ENCODE data around the gene POC1A. TPM values are rescaled to one million over a fixed set of nuclear protein-coding genes. Genes with fewer than 3 reads are reported as not detected.

The POC1A gene
- total and polyA plus RNA-seq, 2 donors (not counting 1 experiment from before 2014, with no cell fraction given), result 1.7 to 2.8 TPM

DNA sequence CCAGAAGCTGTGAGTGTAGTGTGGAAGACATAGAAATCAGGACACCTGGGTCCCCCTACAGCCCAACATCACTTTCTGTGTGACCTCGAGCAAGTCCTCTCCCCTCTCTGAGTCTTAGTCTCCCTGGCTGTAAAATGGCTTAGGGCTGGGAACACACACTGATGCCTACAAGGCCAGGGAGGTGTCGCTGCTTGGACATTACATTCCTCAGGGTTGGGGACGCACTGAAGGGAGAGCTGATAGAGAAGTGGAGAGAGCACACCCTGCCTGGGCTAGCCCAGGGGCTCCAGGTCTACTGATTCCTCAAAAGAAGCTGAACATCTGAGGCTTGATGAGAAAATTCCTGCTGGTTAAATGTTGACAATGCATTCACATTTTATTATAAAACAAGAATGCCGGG lies 37.4 kb upstream of the POC1A start:
- POLR2A ChIA-PET, result no interaction called here
- H3K4me1 ChIP-seq (ENCODE audit: control insufficient read depth in 2 of 2, insufficient read depth in 2 of 2, low read length in 2 of 2), result peaks cover 0 to 6% of the 10 kb centered on the region in 2 donors
- no peaks in the 10 kb centered on the region for H3K27me3 ChIP-seq (replicated peaks in 1 of 4; ENCODE audit: control extremely low read depth in 1 of 4, control insufficient read depth in 3 of 4, insufficient read depth in 4 of 4, low read length in 3 of 4)
- intact Hi-C loops (cut with micrococcal nuclease), result no loop called here
- ATAC-seq (ENCODE audit: low read depth) (no peak), DNase-seq (no peak)
- CTCF ChIA-PET, result interaction anchor here (1.2 kb wide), 1 partner anchor 148 kb away, joined by 3 read pairs; no protein-coding TSS in a partner anchor
- no peak overlapping the region for H3K27ac Mint-ChIP-seq
- 93% methylated on average over 2 of the region's 4 CpGs for WGBS (ENCODE audit: insufficient coverage)
- no peaks in the 10 kb centered on the region for H3K36me3 ChIP-seq (replicated peaks in 1 of 2; ENCODE audit: control extremely low read depth in 1 of 2, control insufficient read depth in 1 of 2, extremely low read depth in 1 of 2, insufficient read depth in 2 of 2, low read length in 1 of 2)
- H3K27me3 Mint-ChIP-seq, result no peaks in the 10 kb centered on the region
- no peaks in the 10 kb centered on the region for H3K9me3 Mint-ChIP-seq (ENCODE audit: insufficient read depth)
- H3K79me2 ChIP-seq (ENCODE audit: control insufficient read depth, insufficient read depth, low read length), result no peaks in the 10 kb centered on the region
- H2AFZ ChIP-seq (ENCODE audit: insufficient read depth, low read depth, low read length, poor library complexity, severe bottlenecking), result no peak overlapping the region
- no peak overlapping the region for H3K4me2 ChIP-seq (replicated peaks; ENCODE audit: low read depth, low read length, poor library complexity, severe bottlenecking)
- no peak for TF ChIP-seq EZH2 (IDR thresholded peaks at IDR 0.05; ENCODE audit: borderline replicate concordance, insufficient read depth, low read depth, low read length, poor library complexity, severe bottlenecking)
- TF ChIP-seq, protein P1, sequence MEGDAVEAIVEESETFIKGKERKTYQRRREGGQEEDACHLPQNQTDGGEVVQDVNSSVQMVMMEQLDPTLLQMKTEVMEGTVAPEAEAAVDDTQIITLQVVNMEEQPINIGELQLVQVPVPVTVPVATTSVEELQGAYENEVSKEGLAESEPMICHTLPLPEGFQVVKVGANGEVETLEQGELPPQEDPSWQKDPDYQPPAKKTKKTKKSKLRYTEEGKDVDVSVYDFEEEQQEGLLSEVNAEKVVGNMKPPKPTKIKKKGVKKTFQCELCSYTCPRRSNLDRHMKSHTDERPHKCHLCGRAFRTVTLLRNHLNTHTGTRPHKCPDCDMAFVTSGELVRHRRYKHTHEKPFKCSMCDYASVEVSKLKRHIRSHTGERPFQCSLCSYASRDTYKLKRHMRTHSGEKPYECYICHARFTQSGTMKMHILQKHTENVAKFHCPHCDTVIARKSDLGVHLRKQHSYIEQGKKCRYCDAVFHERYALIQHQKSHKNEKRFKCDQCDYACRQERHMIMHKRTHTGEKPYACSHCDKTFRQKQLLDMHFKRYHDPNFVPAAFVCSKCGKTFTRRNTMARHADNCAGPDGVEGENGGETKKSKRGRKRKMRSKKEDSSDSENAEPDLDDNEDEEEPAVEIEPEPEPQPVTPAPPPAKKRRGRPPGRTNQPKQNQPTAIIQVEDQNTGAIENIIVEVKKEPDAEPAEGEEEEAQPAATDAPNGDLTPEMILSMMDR (IDR thresholded peaks at IDR 0.05), result no peak
- no peak overlapping the region for H3K4me3 ChIP-seq (ENCODE audit: control extremely low read depth in 1 of 5, extremely low read depth in 1 of 5, insufficient read depth in 1 of 5, low read depth in 2 of 5, low read length in 4 of 5)
- no peak overlapping the region for H3K27ac ChIP-seq (ENCODE audit: low read length in 2 of 2)
- H3K4me1 Mint-ChIP-seq, result peaks cover 8% of the 10 kb centered on the region
- no peaks in the 10 kb centered on the region for H3K9me3 ChIP-seq (ENCODE audit: control extremely low read depth in 1 of 3, control insufficient read depth in 2 of 3, insufficient read depth in 1 of 3, low read length in 2 of 3)
- no peak overlapping the region for H3K9ac ChIP-seq (ENCODE audit: low read length)
- no peaks in the 10 kb centered on the region for H4K20me1 ChIP-seq (ENCODE audit: control insufficient read depth, insufficient read depth, low read length, poor library complexity, severe bottlenecking)
- no peak overlapping the region for H3K4me3 Mint-ChIP-seq

DNA sequence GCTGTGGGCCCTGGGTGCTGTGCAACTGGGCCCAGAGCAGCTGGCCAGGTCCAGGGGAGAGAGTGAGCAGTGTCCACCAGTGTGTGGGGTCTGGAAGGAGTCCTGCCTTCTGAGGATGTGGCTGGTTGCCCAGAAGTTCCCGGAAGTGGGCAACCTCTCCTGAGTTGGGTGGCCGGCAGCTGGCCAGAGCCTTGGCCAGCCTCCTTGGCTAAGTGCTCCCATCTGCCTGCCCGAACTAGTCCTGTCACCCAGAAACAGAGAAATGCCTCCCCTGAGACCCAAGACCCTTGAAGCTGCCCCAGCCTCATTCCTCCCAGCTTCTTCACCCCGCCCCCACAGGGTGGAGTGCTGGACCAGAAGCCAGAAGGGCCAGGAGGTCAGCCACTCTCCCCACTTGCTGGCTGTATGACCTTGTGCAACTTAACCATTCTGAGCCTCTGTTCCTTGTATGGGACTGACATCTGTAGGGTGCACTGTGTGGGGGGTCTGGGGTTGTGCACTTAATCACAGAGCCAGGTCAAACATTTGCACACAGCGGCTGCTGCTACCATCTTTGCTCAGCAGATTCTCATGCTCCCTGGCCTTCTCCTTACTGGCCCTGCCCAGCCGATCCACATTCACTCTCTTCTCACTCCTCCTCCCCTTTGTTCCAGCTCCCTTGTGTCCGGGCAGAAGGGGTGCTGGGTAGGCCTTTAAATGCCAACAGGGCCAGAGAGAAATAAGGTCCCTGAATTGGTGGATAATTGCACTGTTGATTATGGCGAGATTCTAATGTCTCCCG lies 36.3 kb upstream of the POC1A start:
- no peaks in the 10 kb centered on the region for H4K20me1 ChIP-seq (ENCODE audit: control insufficient read depth, insufficient read depth, low read length, poor library complexity, severe bottlenecking)
- ATAC-seq (ENCODE audit: low read depth), result no peak
- H3K79me2 ChIP-seq (ENCODE audit: control insufficient read depth, insufficient read depth, low read length), result no peaks in the 10 kb centered on the region
- CTCF ChIA-PET, result no interaction called here
- no peak overlapping the region for H3K4me3 Mint-ChIP-seq
- DNase-seq, result no peak
- H3K27ac Mint-ChIP-seq, result no peak overlapping the region
- no peak overlapping the region for H3K4me2 ChIP-seq (replicated peaks; ENCODE audit: low read depth, low read length, poor library complexity, severe bottlenecking)
- no peaks in the 10 kb centered on the region for H3K9me3 ChIP-seq (ENCODE audit: control extremely low read depth in 1 of 3, control insufficient read depth in 2 of 3, insufficient read depth in 1 of 3, low read length in 2 of 3)
- no peak overlapping the region for H3K4me3 ChIP-seq (ENCODE audit: control extremely low read depth in 1 of 5, extremely low read depth in 1 of 5, insufficient read depth in 1 of 5, low read depth in 2 of 5, low read length in 4 of 5)
- TF ChIP-seq, protein P1 (IDR thresholded peaks at IDR 0.05), result no peak
- TF ChIP-seq EZH2 (IDR thresholded peaks at IDR 0.05; ENCODE audit: borderline replicate concordance, insufficient read depth, low read depth, low read length, poor library complexity, severe bottlenecking), result no peak
- no peak overlapping the region for H3K27ac ChIP-seq (ENCODE audit: low read length in 2 of 2)
- no peaks in the 10 kb centered on the region for H3K27me3 ChIP-seq (replicated peaks in 1 of 4; ENCODE audit: control extremely low read depth in 1 of 4, control insufficient read depth in 3 of 4, insufficient read depth in 4 of 4, low read length in 3 of 4)
- no peaks in the 10 kb centered on the region for H3K36me3 ChIP-seq (replicated peaks in 1 of 2; ENCODE audit: control extremely low read depth in 1 of 2, control insufficient read depth in 1 of 2, extremely low read depth in 1 of 2, insufficient read depth in 2 of 2, low read length in 1 of 2)
- intact Hi-C loops (cut with micrococcal nuclease), result no loop called here
- peaks cover 6% of the 10 kb centered on the region for H3K4me1 Mint-ChIP-seq
- 98% methylated on average over 6 of the region's 9 CpGs for WGBS (ENCODE audit: insufficient coverage)
- H3K4me1 ChIP-seq (ENCODE audit: control insufficient read depth in 2 of 2, insufficient read depth in 2 of 2, low read length in 2 of 2), result peaks cover 0 to 6% of the 10 kb centered on the region in 2 donors
- no peaks in the 10 kb centered on the region for H3K27me3 Mint-ChIP-seq
- no peak overlapping the region for H2AFZ ChIP-seq (ENCODE audit: insufficient read depth, low read depth, low read length, poor library complexity, severe bottlenecking)
- no peaks in the 10 kb centered on the region for H3K9me3 Mint-ChIP-seq (ENCODE audit: insufficient read depth)
- no peak overlapping the region for H3K9ac ChIP-seq (ENCODE audit: low read length)
- POLR2A ChIA-PET, result no interaction called here
